SKM-1 (cell line): ENCODE data around the gene NAV3.

Experiments used
- DNase-seq: peaks from one replicate; lab custom pipeline; 2025; ENCODE audit not compliant: unreplicated experiment; lab: John Stamatoyannopoulos, UW

Gene NAV3, protein sequence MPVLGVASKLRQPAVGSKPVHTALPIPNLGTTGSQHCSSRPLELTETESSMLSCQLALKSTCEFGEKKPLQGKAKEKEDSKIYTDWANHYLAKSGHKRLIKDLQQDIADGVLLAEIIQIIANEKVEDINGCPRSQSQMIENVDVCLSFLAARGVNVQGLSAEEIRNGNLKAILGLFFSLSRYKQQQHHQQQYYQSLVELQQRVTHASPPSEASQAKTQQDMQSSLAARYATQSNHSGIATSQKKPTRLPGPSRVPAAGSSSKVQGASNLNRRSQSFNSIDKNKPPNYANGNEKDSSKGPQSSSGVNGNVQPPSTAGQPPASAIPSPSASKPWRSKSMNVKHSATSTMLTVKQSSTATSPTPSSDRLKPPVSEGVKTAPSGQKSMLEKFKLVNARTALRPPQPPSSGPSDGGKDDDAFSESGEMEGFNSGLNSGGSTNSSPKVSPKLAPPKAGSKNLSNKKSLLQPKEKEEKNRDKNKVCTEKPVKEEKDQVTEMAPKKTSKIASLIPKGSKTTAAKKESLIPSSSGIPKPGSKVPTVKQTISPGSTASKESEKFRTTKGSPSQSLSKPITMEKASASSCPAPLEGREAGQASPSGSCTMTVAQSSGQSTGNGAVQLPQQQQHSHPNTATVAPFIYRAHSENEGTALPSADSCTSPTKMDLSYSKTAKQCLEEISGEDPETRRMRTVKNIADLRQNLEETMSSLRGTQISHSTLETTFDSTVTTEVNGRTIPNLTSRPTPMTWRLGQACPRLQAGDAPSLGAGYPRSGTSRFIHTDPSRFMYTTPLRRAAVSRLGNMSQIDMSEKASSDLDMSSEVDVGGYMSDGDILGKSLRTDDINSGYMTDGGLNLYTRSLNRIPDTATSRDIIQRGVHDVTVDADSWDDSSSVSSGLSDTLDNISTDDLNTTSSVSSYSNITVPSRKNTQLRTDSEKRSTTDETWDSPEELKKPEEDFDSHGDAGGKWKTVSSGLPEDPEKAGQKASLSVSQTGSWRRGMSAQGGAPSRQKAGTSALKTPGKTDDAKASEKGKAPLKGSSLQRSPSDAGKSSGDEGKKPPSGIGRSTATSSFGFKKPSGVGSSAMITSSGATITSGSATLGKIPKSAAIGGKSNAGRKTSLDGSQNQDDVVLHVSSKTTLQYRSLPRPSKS (N-terminal part only)

GRCh38 chr12:77830583-77831351 is at the start of gene NAV3:
NAV3 (plus strand) TSS chr12:77830894; CDS start chr12:77831462, 568 bp downstream.
- DNase-seq = no peak

- DNase-seq = no peak
Observed at GRCh38 chr12:77782034-77782433, 48.7 kb upstream of the NAV3 start.

GRCh38 chr12:77782766-77783165 is 47.9 kb upstream of the NAV3 start:
- DNase-seq = no peak

GRCh38 chr12:77785211-77785610 is 45.5 kb upstream of the NAV3 start:
- no peak for DNase-seq

GRCh38 chr12:77786675-77787074 is 44.0 kb upstream of the NAV3 start:
- no peak for DNase-seq

- no peak for DNase-seq
Observed at GRCh38 chr12:77788231-77789168, 42.2 kb upstream of the NAV3 start.

DNA sequence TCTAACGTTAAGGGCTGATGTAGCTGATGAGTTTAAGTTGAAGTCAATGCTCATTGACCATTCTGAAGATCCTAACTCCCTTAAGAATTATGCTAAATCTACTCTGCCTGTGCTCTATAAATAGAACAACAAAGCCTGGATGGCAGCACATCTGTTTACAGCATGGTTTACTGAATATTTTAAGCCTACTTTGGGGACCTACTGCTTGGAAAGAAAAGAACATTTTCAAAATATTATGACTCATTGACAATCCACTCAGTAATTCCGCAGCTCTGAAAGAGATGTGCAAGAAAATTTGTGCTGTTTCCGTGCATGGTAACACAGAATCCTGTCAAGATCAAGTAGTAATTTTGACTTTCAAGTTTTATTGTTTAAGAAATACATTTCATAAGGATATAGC is 35.0 kb upstream of the NAV3 start:
- no peak for DNase-seq

DNA sequence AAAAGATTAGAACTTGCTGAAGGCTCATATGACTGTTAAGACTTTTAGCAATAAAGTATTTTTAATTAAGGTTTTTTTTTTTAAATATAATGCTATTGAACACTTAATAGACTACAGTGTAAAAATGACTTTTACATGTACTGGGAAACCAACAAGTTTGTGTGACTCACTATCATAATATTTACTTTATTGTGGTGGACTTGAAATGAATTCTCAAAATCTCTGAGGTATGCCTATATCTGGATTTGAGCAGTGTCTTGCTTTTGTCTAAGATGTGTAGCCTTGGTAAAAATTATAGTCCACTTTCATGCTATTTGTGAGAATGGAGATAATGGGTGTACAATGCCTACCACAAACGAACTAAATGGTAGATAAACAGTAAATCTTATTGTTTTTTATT is 33.9 kb upstream of the NAV3 start:
- DNase-seq = no peak

- DNase-seq = no peak
Observed at GRCh38 chr12:77800501-77800900, 30.2 kb upstream of the NAV3 start.

- no peak for DNase-seq
Observed at GRCh38 chr12:77808534-77808933, 22.2 kb upstream of the NAV3 start.

DNA sequence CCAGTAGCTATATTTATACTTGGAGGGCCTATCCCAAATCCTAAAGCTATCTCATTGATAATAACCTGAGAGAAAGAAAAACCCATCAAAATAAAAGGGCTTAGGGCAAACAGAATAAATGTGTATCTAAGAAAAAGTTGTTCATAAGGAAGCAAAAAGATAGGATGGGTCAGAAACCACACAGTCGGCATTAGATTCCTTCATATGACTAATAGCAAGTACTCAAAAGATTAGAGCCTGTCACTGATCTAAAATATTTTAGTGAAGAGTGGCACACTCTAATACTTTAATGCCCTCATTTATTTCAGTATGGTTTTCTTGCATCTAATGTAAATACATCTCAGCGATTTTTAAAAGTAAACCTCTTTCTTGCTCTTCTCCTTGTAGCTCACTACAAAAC is 17.1 kb upstream of the NAV3 start:
- DNase-seq = no peak

- no peak for DNase-seq
Observed at GRCh38 chr12:77814386-77814785, 16.3 kb upstream of the NAV3 start.

DNA sequence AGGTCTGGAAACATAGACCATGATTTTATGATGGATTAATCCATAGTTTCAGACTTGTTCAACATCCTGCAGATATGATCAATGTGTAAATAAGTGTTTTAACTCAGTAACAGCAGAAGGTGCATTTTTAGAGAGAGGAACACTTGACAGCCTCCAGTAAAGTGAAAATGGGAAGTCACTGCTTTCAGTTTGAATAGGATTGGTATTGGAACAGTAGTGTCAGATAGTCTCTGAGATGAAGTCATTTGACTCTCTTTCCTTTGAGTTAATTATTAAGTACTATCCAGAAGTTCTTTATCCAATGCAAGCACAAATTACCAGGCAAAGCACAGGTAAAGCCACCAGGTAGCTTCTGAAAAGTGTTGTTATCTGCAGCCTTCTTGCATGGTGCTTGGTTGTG is 14.5 kb upstream of the NAV3 start:
- no peak for DNase-seq

DNA sequence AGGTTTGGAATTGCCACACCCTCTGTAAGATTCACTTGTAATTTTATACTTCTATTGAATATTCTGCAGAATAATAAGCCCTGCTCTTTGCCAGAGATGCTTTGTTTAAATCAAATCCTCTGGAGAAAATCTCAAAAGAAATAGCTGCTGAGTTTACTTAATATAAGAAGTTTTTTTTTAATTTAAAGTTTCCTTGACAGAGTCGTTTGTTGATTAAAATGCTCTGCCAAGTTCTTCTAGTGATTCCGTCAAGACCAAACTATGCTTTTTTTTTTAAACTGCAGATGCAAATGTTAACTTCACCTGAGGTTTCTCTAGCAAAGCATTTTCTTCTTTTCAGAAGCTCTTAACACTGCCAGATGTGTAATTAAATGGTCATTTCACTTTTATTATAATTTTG is 13.4 kb upstream of the NAV3 start:
- DNase-seq = no peak

DNA sequence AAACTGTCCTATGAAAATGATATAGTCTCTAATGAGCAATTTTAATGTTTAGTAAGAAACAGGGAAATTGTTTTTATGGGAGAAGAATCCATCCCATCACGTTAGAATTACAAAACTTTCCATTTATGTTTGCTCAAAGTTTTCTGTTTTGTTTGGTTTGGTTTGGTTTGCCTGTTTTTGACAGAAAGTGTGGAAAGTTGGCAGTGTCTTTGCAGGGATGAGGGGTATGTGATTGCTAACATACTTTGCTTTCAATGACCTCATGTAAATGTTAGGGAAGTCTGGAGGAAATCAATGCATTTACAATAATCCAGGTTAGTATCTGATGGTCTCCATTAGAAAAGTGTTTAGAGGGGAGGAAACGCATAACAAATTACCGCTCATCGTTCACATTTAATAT is 12.3 kb upstream of the NAV3 start:
- no peak for DNase-seq

GRCh38 chr12:77821699-77822203 is 8.9 kb upstream of the NAV3 start:
- no peak for DNase-seq

GRCh38 chr12:77833329-77833728 is 2.6 kb downstream of the NAV3 start:
- no peak for DNase-seq

DNA sequence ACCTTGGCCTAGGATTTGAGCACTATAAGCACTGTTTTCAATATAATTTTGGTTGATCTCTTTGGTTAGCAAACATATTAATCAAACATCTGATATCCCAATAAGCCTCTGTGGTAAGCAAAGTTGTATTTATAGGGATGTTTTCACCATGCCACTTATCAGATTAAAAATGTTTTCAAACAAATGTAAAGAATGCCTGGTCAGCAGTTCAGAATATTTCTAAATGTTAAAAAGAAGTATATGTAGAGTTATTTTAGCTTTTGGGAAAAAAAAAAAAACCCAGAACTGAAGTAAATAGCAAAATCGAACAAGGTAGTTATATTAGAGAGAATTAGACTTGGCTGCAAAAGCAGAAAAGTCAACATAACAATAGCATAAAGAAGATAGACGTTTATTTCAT is 3.9 kb downstream of the NAV3 start:
- DNase-seq = no peak

- no peak for DNase-seq
Observed at GRCh38 chr12:77835969-77836368, 5.3 kb downstream of the NAV3 start.

GRCh38 chr12:77837876-77838291 is 7.2 kb downstream of the NAV3 start:
- DNase-seq = no peak
